ENCODE measurements around the gene LTBP2. TPM values are rescaled to one million over a fixed set of nuclear protein-coding genes. Genes with fewer than 3 reads are reported as not detected.

The LTBP2 gene
- total and polyA plus RNA-seq, 2 of the 13 experiments (the other 11 are each of a cell fraction or from before 2014, with no cell fraction given) = 0.20 to 0.41 TPM

GRCh38 chr14:74492776-74493342 lies 119.2 kb downstream of the LTBP2 start, which contains the start of gene NPC2 (continued):
- TF ChIP-seq RBM39 (IDR thresholded peaks at IDR 0.05; ENCODE audit: low read depth, low read length, poor library complexity, severe bottlenecking) = no peak
- no peak for TF ChIP-seq RARA (CRISPR knock-in tag; IDR thresholded peaks at IDR 0.05)
- TF ChIP-seq CBX5 (CRISPR knock-in tag; IDR thresholded peaks at IDR 0.05; ENCODE audit: borderline replicate concordance) = no peak
- TF ChIP-seq PHB2 (IDR thresholded peaks at IDR 0.05; ENCODE audit: partially characterized antibody) = no peak
- TF ChIP-seq CBX2 (IDR thresholded peaks at IDR 0.05; ENCODE audit: low read depth, low read length) = no peak
- TF ChIP-seq CBX2 (CRISPR knock-in tag; IDR thresholded peaks at IDR 0.05; ENCODE audit: low read depth) = 0 out of 2 replicates have a peak, but pooled peaks have one; percentile 43
- no peak for TF ChIP-seq HDAC6 (IDR thresholded peaks at IDR 0.05; ENCODE audit: low read depth, low read length)
- TF ChIP-seq ZNF572 (CRISPR knock-in tag; IDR thresholded peaks at IDR 0.05) = no peak
- peak; percentile 41; the same call in 1 of the 2 replicates for TF ChIP-seq FOXK1 (CRISPR knock-in tag; IDR thresholded peaks at IDR 0.05; ENCODE audit: borderline replicate concordance, low read depth)
- TF ChIP-seq ZFP41 (CRISPR knock-in tag; IDR thresholded peaks at IDR 0.05; ENCODE audit: borderline replicate concordance) = peak; percentile 53; the same call in 1 of the 2 replicates
- no peak; the same call in 1 of the 2 replicates for TF ChIP-seq ZFP36L1 (CRISPR knock-in tag; IDR thresholded peaks at IDR 0.05)
- no peak for TF ChIP-seq ZNF615 (CRISPR knock-in tag; IDR thresholded peaks at IDR 0.05; ENCODE audit: borderline replicate concordance)
- 0 out of 2 replicates have a peak, but pooled peaks have one; percentile 42 for TF ChIP-seq ARHGAP35 (CRISPR knock-in tag; IDR thresholded peaks at IDR 0.05; ENCODE audit: borderline replicate concordance)
- TF ChIP-seq ZNF354B (CRISPR knock-in tag; IDR thresholded peaks at IDR 0.05) = no peak
- no peak for TF ChIP-seq MTERF4 (CRISPR knock-in tag; IDR thresholded peaks at IDR 0.05)
- no peak for TF ChIP-seq GLI4 (CRISPR knock-in tag; IDR thresholded peaks at IDR 0.05; ENCODE audit: borderline replicate concordance)
- TF ChIP-seq TCF7 (IDR thresholded peaks at IDR 0.05; ENCODE audit: low read depth) = no peak
- TF ChIP-seq ZNF558 (CRISPR knock-in tag; IDR thresholded peaks at IDR 0.05; ENCODE audit: borderline replicate concordance) = no peak
- no peak for TF ChIP-seq ZNF326 (CRISPR knock-in tag; IDR thresholded peaks at IDR 0.05; ENCODE audit: borderline replicate concordance)
- 0 out of 2 replicates have a peak, but pooled peaks have one; percentile 56 for TF ChIP-seq NFATC3 (CRISPR knock-in tag; IDR thresholded peaks at IDR 0.05)
- peak; percentile 79 for TF ChIP-seq RBFOX2 (IDR thresholded peaks at IDR 0.05; ENCODE audit: low read depth, low read length)
- 0 out of 2 replicates have a peak, but pooled peaks have one; percentile 5 for TF ChIP-seq ZNF451 (CRISPR knock-in tag; IDR thresholded peaks at IDR 0.05)
- no peak for TF ChIP-seq GTF2F1 (IDR thresholded peaks at IDR 0.05; ENCODE audit: low read length)

Data from HepG2 (cell line).